SK-N-SH treated with all-trans-retinoic acid at 6 μM for 48 hours (cell line): ENCODE data around the gene ZC3H14.
A peak's percentile ranks its signal among the peaks of the same experiment; 100 is the strongest.

Source experiments
- ATAC-seq: fragments of 200-7000 bp; cut with Tn5 transposase; 3 replicates; pipeline ENCODE4 v1.9.1; 2020; ENCODE audit warnings: mild to moderate bottlenecking, moderate library complexity
- ARNTL ChIP-seq: fragments of 450-650 bp; formaldehyde crosslinking; IDR thresholded peaks from 2 replicates; pipeline ENCODE4 v1.5.0; 2020; ENCODE audit warnings: low read depth, mild to moderate bottlenecking, moderate library complexity, borderline replicate concordance
- BACH2 ChIP-seq: fragments of 250-450 bp; sonication (Bioruptor Pico); IDR thresholded peaks from 2 replicates; pipeline ENCODE4 v1.9.0; 2021; ENCODE audit warnings: mild to moderate bottlenecking, borderline replicate concordance
- CREB5 ChIP-seq: fragments of 250-450 bp; sonication (Bioruptor Pico); IDR thresholded peaks from 2 replicates; pipeline ENCODE4 v1.5.1; 2020; ENCODE audit warnings: low read depth, mild to moderate bottlenecking, moderate library complexity
- CSDC2 ChIP-seq: fragments of 250-450 bp; sonication (Bioruptor Pico); IDR thresholded peaks from 2 replicates; pipeline ENCODE4 v1.5.0; 2020; ENCODE audit warnings: mild to moderate bottlenecking, moderate library complexity
- ESRRG ChIP-seq: fragments of 250-450 bp; sonication (Bioruptor Pico); IDR thresholded peaks from 2 replicates; pipeline ENCODE4 v1.6.1; 2021; ENCODE audit warnings: mild to moderate bottlenecking
- GLIS3 ChIP-seq: fragments of 250-450 bp; sonication (Bioruptor Pico); IDR thresholded peaks from 2 replicates; pipeline ENCODE4 v1.5.0; 2020; ENCODE audit warnings: mild to moderate bottlenecking, moderate library complexity
- ISL1 ChIP-seq: fragments of 250-450 bp; sonication (Bioruptor Pico); IDR thresholded peaks from 2 replicates; pipeline ENCODE4 v2.1.2; 2022; ENCODE audit warnings: mild to moderate bottlenecking, moderate library complexity
- OSR1 ChIP-seq: fragments of 250-450 bp; sonication (Bioruptor Pico); IDR thresholded peaks from 2 replicates; pipeline ENCODE4 v1.8.0; 2022; ENCODE audit warnings: moderate library complexity, mild to moderate bottlenecking, inconsistent platforms
- PATZ1 ChIP-seq: fragments of 250-450 bp; sonication (Bioruptor Pico); IDR thresholded peaks from 2 replicates; pipeline ENCODE4 v1.8.0; 2020; ENCODE audit warnings: mild to moderate bottlenecking, moderate library complexity, borderline replicate concordance
- POU6F1 ChIP-seq: fragments of 250-450 bp; sonication (Bioruptor Pico); IDR thresholded peaks from 2 replicates; pipeline ENCODE4 v1.8.0; 2021; ENCODE audit warnings: low read depth, mild to moderate bottlenecking, moderate library complexity, borderline replicate concordance
- PPARA ChIP-seq: fragments of 250-450 bp; sonication (Bioruptor Pico); IDR thresholded peaks from 2 replicates; pipeline ENCODE4 v1.5.0; 2020; ENCODE audit warnings: mild to moderate bottlenecking, borderline replicate concordance
- SNAI2 ChIP-seq: fragments of 250-450 bp; sonication (Bioruptor Pico); IDR thresholded peaks from 2 replicates; pipeline ENCODE4 v1.5.0; 2020; ENCODE audit warnings: mild to moderate bottlenecking, moderate library complexity
- TOX ChIP-seq: fragments of 250-450 bp; sonication (Bioruptor Pico); IDR thresholded peaks from 2 replicates; pipeline ENCODE4 v1.8.0; 2021; ENCODE audit warnings: mild to moderate bottlenecking, moderate library complexity, borderline replicate concordance
- TSHZ2 ChIP-seq: fragments of 250-450 bp; sonication (Bioruptor Pico); IDR thresholded peaks from 2 replicates; pipeline ENCODE4 v1.5.0; 2020; ENCODE audit warnings: mild to moderate bottlenecking, moderate library complexity
- ZC3H10 ChIP-seq: fragments of 250-450 bp; sonication (Bioruptor Pico); IDR thresholded peaks from 2 replicates; pipeline ENCODE4 v1.5.1; 2021; ENCODE audit warnings: mild to moderate bottlenecking, moderate library complexity
- ZFP3 ChIP-seq: fragments of 250-450 bp; sonication (Bioruptor Pico); IDR thresholded peaks from 2 replicates; pipeline ENCODE4 v1.5.0; 2020; ENCODE audit warnings: mild to moderate bottlenecking, moderate library complexity
- ZFP30 ChIP-seq: fragments of 450-650 bp; formaldehyde crosslinking; IDR thresholded peaks from 2 replicates; pipeline ENCODE4 v1.5.0; 2022; ENCODE audit warnings: mild to moderate bottlenecking, moderate library complexity
- ZNF565 ChIP-seq: fragments of 450-650 bp; formaldehyde crosslinking; conservative IDR thresholded peaks from 2 replicates; pipeline ENCODE4 v1.5.0; 2020; ENCODE audit warnings: low read depth, mild to moderate bottlenecking, moderate library complexity
- ZNF70 ChIP-seq: fragments of 450-650 bp; formaldehyde crosslinking; IDR thresholded peaks from 2 replicates; pipeline ENCODE4 v1.5.0; 2020; ENCODE audit warnings: mild to moderate bottlenecking, moderate library complexity
- ZNF8 ChIP-seq: fragments of 450-650 bp; formaldehyde crosslinking; IDR thresholded peaks from 2 replicates; pipeline ENCODE4 v1.5.0; 2020; ENCODE audit warnings: mild to moderate bottlenecking, moderate library complexity

ZC3H14 gene

GRCh38 chr14:88667555-88668273 is 104.9 kb downstream of the ZC3H14 start:
- TF ChIP-seq POU6F1 (CRISPR knock-in tag), result no peak
- TF ChIP-seq PPARA (CRISPR knock-in tag), result no peak
- no peak for TF ChIP-seq GLIS3
- TF ChIP-seq CSDC2, result no peak
- no peak for TF ChIP-seq TOX (CRISPR knock-in tag)
- TF ChIP-seq ZNF8 (CRISPR knock-in tag), result no peak
- TF ChIP-seq ZNF70 (CRISPR knock-in tag), result no peak
- no peak for TF ChIP-seq ESRRG
- no peak for TF ChIP-seq ARNTL
- TF ChIP-seq SNAI2, result no peak
- no peak for TF ChIP-seq ZFP3 (CRISPR knock-in tag)
- no peak for TF ChIP-seq TSHZ2 (CRISPR knock-in tag)
- no peak for TF ChIP-seq ZNF565 (CRISPR knock-in tag)
- no peak for TF ChIP-seq ZFP30 (CRISPR knock-in tag)
- no peak for TF ChIP-seq ISL1 (CRISPR knock-in tag)
- no peak for TF ChIP-seq PATZ1 (CRISPR knock-in tag)
- no peak for TF ChIP-seq ZC3H10 (CRISPR knock-in tag)
- TF ChIP-seq OSR1 (CRISPR knock-in tag), result no peak
- ATAC-seq, result peak; percentile 97

DNA sequence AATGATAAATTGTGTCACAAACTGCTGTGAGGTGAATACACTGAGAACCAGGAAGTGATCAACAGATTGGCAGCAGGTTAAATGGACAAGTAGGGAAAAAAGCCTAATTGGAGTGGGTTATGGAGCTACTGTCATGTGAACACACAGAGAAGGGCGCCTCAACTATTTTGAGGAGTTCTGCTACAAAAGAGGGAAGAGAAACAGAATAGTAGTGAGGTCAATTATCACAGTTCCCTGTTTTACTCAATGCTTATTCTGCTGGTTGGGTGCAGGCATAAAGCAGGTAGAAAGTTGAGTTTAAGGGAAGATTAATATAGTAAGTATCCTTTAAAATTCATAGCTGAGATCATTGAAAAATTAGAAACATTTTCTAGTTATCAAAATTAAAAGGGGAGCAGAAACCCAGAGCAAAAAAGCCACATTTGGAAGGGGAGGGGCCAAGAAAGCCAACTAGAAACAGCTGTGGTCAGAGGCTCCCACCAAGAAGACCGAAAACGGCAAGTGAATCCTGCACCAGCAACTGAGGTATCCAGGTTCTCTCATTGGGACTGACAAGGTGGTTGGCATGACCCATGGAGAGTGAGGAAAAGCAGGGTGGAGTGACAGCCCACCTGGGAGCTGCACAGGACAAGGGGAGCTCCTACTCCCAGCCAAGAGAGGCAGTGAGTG is 105.7 kb downstream of the ZC3H14 start:
- ATAC-seq, result no peak
- TF ChIP-seq ZNF565 (CRISPR knock-in tag), result no peak
- TF ChIP-seq ZFP30 (CRISPR knock-in tag), result no peak
- no peak for TF ChIP-seq ZNF8 (CRISPR knock-in tag)
- no peak for TF ChIP-seq BACH2 (CRISPR knock-in tag)
- TF ChIP-seq CREB5, result no peak

- no peak for ATAC-seq
- TF ChIP-seq OSR1 (CRISPR knock-in tag), result no peak
- TF ChIP-seq ZC3H10 (CRISPR knock-in tag), result no peak
These were observed 106.5 kb downstream of the ZC3H14 start for GRCh38 chr14:88669346-88669745.
